Sciatic nerve (tissue), 2 donors: Measurements from ENCODE around the gene BRD3. TPM values are rescaled to one million over a fixed set of nuclear protein-coding genes. Genes with fewer than 3 reads are reported as not detected.

Source experiments
- ATAC-seq: fragments of 200-7000 bp; cut with Tn5 transposase; one replicate; pipeline ENCODE4 v1.9.1; 2020; ENCODE audit warnings: mild to moderate bottlenecking, moderate library complexity
- DNase-seq: peaks from one replicate; pipeline ENCODE4 v3.0.0-alpha.2; 2020; ENCODE audit warnings: low spot score
- intact Hi-C: fragments of 100-400 bp; cut with DNase I; formaldehyde crosslinking; loops from one replicate; pipeline ENCODE4 v1.14.2; 2022
- total RNA-seq: library from RNA; stranded (reverse); fragmentation: NEBNext Ultra II Directional; extraction: Animal tissue kit (Norgen Biotek cat#: 25700); gene quantifications from one replicate; pipeline ENCODE4 v1.2.1, GENCODE V29; 2021
- donor health status: DM: no; HTN: no; CAD: no.
- donor health status: DM: no; HTN: no; CAD: no.

Gene BRD3
- total RNA-seq, 1 donor from 2014 or later = 54.4 TPM

GRCh38 chr9:134004131-134004873, 63.5 kb downstream of the BRD3 start:
- ATAC-seq (peak; percentile 12), DNase-seq (no peak)
- intact Hi-C loops = no loop called here

DNA sequence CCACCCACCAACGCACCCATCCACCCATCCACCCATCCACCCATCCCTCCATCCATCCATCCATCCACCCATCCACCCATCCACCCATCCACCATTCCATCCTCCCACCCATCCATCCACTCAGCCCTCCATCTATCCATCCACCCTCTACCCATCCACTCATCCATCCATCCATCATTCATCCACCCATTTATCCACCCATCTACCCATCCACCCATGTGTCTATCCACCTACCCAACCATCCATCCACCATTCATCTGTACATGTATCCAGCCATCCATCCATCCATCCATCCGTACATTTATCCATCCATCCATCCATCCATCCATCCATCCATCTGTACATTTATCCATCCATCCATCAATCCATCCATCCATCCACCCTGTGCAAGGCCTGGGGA, 64.6 kb downstream of the BRD3 start:
- ATAC-seq (no peak), DNase-seq (no peak)
- intact Hi-C loops = no loop called here

GRCh38 chr9:134002796-134003195, 65.0 kb downstream of the BRD3 start:
- intact Hi-C loops = no loop called here
- no peak for ATAC-seq
- no peak for DNase-seq

DNA sequence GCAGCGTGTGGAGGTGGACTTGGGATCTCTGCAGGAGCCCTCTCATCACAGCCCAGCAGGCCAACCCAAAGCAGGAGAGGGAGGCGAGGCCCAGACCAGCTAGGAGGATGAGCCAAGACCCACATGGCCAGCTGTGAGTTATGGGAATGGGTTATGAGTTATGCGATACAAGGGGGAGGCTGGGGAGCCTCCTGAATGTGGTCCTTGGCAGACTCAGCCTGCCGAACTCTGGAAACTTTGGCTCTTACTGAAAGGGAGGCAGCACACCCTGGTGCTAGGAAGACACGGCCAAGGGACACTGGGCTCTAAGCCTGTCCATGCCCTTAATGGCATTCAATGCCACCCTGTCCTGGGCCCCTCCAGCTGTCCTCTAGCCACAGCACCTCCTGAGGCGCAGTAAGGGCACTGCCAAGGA, 68.0 kb downstream of the BRD3 start:
- intact Hi-C loops = no loop called here
- DNase-seq (no peak), ATAC-seq (peak; percentile 49)

- DNase-seq (no peak), ATAC-seq (no peak)
- intact Hi-C loops = no loop called here
Observed at GRCh38 chr9:133998915-133999595, 68.8 kb downstream of the BRD3 start.

- intact Hi-C loops = no loop called here
- DNase-seq (no peak), ATAC-seq (no peak)
Observed at GRCh38 chr9:133997584-133997983, 70.2 kb downstream of the BRD3 start.

GRCh38 chr9:133996531-133997520, 71.0 kb downstream of the BRD3 start:
- ATAC-seq = no peak
- no peak for DNase-seq
- intact Hi-C loops = no loop called here

DNA sequence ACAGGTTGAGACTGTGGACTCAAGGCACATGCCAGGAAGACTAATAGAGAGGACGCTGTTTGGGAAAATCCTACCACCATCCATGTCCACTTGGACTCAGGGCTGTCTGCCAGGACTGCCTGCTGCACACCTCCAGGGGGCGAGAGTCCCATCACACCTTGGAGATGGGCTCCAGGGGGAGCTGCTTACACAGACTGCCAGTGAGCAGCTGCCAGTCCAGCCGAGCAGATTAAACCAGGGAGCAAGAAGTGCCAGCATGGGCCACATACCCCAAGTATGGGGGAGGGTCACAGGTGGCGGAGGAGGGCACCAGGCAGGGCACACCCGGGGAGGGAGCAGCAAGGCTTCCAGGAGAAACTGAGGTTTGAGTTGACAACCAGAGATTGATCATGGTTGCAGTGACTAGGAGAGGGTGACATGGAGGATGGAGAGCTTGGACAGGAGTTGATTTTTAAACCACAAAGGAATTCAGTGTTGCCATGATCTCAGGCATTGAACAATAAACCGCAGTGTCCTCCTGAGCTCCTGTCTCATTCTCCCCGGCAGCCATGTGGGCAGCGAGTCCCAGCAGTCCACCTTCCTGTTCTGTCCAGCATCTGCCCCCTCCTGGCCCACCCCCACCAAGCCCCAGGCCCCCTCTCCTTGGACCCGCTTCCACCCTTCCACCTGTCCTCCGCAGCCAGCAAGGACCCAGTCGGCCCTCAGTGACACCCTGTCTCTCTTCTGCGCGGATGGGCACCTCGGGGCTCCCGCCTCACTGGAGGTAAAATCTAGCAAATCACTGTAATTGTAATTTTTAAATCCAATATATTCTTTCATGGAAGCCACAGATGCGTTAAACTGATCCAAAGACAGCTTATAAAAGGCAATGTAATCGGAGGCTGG, 72.6 kb downstream of the BRD3 start:
- intact Hi-C loops = loop anchor here (2.0 kb wide), 1 partner anchor 202 kb away; no protein-coding TSS in a partner anchor
- no peak for ATAC-seq
- peak; percentile 62 for DNase-seq

- intact Hi-C loops = loop anchor here (2.0 kb wide), 1 partner anchor 202 kb away; no protein-coding TSS in a partner anchor
Observed at GRCh38 chr9:133994353-133995011, 73.3 kb downstream of the BRD3 start.

DNA sequence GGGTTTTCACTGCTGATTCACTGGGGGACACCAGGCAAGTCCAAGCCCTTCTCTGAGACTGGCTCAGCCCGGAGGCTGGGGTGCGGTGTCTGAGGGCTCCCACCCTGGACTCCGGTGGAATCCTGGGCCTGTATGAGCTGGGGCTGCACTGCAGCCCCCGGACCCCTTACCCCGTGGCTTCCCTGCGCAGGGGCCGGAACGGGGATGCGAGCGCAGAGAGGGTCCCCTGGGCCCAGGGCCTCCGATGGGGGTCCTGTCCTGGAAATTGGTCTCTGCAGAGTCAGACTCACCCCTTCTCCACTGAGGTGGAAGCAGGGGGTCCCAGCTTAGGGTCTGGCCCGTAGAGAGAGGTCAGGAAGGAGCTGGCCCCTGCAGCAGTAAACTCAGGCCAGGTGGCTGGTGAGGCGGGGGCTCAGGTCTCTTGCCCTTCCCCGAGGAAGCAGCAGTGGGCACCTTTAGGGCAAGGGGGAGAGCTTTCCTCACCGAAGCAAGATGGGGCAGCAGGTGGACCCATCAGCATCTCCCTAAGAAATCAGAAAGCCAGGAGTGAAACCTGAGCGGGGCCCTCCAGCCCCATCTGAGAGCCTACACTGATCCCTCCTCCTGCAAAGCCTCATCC, 74.1 kb downstream of the BRD3 start:
- intact Hi-C loops = loop anchor here (2.0 kb wide), 1 partner anchor 201 kb away; no protein-coding TSS in a partner anchor
- no peak for ATAC-seq
- no peak for DNase-seq

More at GRCh38 chr9:133994353-133995011, 73.3 kb downstream of the BRD3 start:
- DNase-seq (peak; percentile 91), ATAC-seq (peak; percentile 81)

DNA sequence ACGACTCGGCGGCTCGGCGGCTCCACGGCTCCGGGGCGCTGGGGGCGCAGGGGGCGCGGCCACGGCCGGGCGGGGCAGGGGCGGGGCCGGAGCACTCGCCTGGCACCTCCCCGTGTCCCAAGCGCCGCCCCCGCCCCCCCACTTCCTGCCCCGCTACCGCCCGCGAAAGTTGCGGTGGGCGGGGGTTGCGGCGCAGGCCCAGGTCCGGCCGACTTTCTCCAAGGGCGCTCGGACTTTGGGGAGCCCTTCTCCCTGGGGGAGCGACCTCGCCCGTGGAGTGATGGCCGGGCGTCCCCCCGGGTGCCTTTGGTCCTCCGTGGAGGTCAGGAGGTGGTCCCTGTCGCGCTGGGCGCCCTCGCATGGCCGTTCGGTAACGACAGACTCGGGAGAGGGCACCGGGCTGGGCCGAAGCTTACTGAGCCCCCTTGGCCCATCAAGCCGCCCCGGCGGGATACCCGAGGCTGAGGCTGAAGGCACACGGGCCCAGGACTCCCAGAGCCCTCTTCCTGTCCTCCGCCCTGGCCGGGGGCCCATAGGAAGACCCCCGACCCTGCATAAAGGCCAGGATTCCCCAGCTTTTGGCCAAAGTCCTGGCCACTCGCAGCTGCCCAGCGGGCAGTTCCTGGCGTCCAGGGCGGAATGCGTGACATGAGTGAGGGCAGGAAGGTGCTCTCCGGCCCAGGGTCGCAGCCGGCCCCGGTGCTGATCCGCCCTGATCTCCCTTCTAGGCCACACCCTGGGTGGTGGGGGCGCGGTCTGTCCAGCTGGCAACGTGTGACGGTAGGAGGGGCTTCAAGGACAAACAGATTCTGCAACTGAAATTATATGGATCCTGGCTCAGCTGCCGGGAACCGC, 74.8 kb downstream of the BRD3 start:
- peak; percentile 92 for DNase-seq
- ATAC-seq = peak; percentile 91
- intact Hi-C loops = no loop called here

DNA sequence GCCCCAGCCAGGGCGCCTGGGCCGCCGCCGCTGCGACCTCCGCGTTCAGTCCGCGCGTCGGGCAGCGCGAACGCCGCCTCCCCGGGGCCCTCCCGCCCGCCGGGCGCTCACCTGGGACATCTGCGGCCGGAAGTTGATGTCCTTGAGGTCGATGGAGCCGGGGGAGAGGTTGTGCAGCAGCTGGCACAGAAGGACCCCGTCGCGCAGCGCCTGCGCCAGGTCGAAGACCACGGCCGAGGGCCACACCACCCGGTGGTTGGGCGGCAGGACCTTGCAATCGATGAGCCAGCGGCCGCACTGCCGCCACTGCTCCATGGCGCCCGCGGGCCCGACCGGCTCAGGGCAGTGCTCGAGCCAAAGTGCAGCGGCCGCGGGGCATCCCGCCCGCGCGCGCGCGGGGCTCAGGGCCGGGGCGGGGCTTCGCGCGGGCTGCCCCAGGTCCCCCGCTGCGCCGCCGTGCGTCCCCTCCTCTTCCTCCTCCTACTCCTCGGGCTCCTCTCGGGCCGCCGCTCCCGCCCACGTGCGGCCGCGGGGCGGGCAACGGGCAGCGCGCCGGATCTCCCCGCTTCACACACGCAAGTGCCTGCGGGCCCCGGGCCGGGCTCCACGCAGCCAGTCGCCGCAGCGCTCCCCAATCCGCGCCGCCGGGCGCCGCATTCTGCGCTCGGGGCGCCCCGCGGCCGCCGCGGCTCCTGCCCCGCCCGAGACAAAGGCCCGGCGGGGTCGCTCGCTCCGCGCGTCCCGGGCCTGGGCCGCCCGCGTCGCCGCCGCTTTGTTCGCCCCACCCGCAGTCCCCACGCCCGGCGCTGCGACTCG, 75.7 kb downstream of the BRD3 start, which contains the start of gene VAV2:
TSS of gene VAV2 (minus strand) at position 361 of the 816 bp plus-strand sequence. CDS start at position 315, 46 bp downstream.
- ATAC-seq (no peak), DNase-seq (peak; percentile 82)
- intact Hi-C loops = no loop called here

GRCh38 chr9:133991214-133991921, 76.5 kb downstream of the BRD3 start:
- intact Hi-C loops = no loop called here
- ATAC-seq = no peak
- no peak for DNase-seq

GRCh38 chr9:133990366-133991213, 77.2 kb downstream of the BRD3 start:
- ATAC-seq = peak; percentile 3
- DNase-seq = peak; percentile 49
- intact Hi-C loops = no loop called here
